GM12878 (cell line): Measurements from ENCODE around the gene TRAPPC11.

Experiments
- CTCF ChIP-seq, 3 experiments: IDR thresholded peaks in 2 of 3; conservative IDR thresholded peaks in 1 of 3; 2 replicates each; pipeline ENCODE4 v1.5.1; 2011; ENCODE audit warnings: low read depth in 3 of 3, low read length in 3 of 3, mild to moderate bottlenecking in 3 of 3, control low read depth in 2 of 3, moderate library complexity in 2 of 3, inconsistent platforms in 1 of 3, mixed read lengths in 1 of 3; ENCODE audit not compliant: control insufficient read depth in 2 of 3, insufficient read depth in 1 of 3; ENCODE audit errors: extremely low read depth in 1 of 3
- HDAC2 ChIP-seq: fragments of 200-600 bp; sonication (generic); IDR thresholded peaks from 2 replicates; pipeline ENCODE4 v1.6.1; 2017
- MTA3 ChIP-seq: IDR thresholded peaks from 2 replicates; pipeline ENCODE4 v1.6.1; 2012; ENCODE audit warnings: low read length, inconsistent platforms, borderline replicate concordance
- MXI1 ChIP-seq: fragments of 150-350 bp; IDR thresholded peaks from 2 replicates; pipeline ENCODE4 v1.6.1; 2011; ENCODE audit warnings: low read depth, mild to moderate bottlenecking, inconsistent platforms, low read length, improper control_type of control experiment
- POLR2A ChIP-seq: IDR thresholded peaks from 2 replicates; pipeline ENCODE4 v1.6.1; 2011; ENCODE audit warnings: low read depth, mild to moderate bottlenecking, low read length
- SUZ12 ChIP-seq: fragments of 200-600 bp; sonication (generic); IDR thresholded peaks from one replicate; pipeline ENCODE4 v1.6.1; 2018; ENCODE audit warnings: antibody characterized with exemption, mild to moderate bottlenecking; ENCODE audit not compliant: unreplicated experiment
- ZBTB33 ChIP-seq: fragments of 450-650 bp; IDR thresholded peaks from 2 replicates; pipeline ENCODE4 v1.6.1; 2017; ENCODE audit warnings: mild to moderate bottlenecking

- no peak for TF ChIP-seq MXI1
- TF ChIP-seq SUZ12, result no peak
- TF ChIP-seq ZBTB33, result no peak
- peak; percentile 50 to 64 (median 60); a peak in 5 of 6 replicates for TF ChIP-seq CTCF (IDR thresholded peaks at IDR 0.05 in 2 of 3, conservative IDR thresholded peaks at IDR 0.05 in 1 of 3; ENCODE audit: control insufficient read depth in 2 of 3, extremely low read depth in 1 of 3, insufficient read depth in 1 of 3, low read depth in 3 of 3, low read length in 3 of 3)
- no peak for TF ChIP-seq MTA3
- no peak for TF ChIP-seq HDAC2
- no peak for TF ChIP-seq POLR2A
Observed at GRCh38 chr4:183721207-183722081, 62.4 kb downstream of the TRAPPC11 start.
